GM10266 (cell line): Measurements from ENCODE around the gene C4orf51.

Source experiments
- DNase-seq: peaks from one replicate; pipeline ENCODE4 v3.0.0; 2012; ENCODE audit errors: extremely low spot score
- TF ChIP-seq, protein P1 (sequence below): IDR thresholded peaks from 2 replicates; pipeline ENCODE4 v1.5.1; 2012; ENCODE audit warnings: mild to moderate bottlenecking, low read depth; ENCODE audit not compliant: control insufficient read depth, insufficient read depth; ENCODE audit errors: missing control alignments

Gene C4orf51

DNA sequence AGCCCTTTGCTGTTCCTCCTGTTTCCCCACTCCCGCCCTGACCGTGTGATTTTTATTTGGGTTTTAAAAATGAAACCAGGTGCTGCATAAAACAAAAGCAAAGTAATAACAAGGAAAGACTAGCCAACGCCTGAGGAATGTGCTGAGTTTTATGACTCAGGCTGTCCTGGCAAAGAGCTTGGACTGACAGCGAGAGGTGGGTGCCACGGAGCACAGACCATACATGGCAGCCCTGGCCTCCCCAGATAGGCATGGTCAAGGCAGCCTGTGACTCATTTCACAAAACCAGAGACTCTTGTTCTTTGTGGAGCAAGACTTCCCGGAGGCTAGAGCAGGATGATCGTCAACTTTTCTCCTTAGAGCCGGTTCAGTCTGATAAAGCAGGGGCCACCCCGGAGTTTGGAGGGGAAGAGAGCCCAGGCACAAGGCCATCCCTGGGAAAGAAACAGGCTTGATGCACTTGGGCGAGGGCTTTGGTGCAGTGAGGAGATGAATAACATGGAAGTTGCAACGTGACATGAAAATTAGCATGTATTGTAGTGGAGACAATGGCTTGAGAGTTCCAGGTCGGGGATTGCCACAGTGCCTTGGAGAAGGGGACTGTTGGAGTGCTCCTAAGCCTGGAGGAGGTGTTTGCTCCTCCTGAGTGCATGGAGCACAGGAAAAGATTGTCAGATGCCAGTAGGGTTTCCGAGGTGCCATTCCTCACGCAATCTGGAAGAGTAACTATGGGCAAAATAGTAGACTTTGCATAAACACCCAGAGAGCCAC lies 54.8 kb downstream of the C4orf51 start:
- TF ChIP-seq, protein P1, sequence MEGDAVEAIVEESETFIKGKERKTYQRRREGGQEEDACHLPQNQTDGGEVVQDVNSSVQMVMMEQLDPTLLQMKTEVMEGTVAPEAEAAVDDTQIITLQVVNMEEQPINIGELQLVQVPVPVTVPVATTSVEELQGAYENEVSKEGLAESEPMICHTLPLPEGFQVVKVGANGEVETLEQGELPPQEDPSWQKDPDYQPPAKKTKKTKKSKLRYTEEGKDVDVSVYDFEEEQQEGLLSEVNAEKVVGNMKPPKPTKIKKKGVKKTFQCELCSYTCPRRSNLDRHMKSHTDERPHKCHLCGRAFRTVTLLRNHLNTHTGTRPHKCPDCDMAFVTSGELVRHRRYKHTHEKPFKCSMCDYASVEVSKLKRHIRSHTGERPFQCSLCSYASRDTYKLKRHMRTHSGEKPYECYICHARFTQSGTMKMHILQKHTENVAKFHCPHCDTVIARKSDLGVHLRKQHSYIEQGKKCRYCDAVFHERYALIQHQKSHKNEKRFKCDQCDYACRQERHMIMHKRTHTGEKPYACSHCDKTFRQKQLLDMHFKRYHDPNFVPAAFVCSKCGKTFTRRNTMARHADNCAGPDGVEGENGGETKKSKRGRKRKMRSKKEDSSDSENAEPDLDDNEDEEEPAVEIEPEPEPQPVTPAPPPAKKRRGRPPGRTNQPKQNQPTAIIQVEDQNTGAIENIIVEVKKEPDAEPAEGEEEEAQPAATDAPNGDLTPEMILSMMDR, result no peak
- DNase-seq, result peak; percentile 35

DNA sequence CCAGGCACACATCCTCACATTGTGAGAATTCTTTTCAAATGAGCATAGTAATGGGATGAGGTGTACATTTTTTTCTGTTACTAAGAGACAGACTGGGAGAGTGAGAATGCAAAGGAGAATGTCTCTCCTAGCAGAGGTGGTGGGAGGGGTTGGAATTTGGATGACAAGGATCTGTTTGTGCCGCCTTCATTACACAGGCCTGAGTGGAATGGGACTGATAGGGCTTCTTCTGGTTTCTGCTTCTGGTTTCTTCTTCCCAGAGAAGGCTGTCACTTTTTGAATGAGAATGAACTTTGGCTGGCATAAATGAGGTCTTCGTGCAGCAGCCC lies 55.4 kb downstream of the C4orf51 start:
- TF ChIP-seq, protein P1, result no peak
- no peak for DNase-seq

DNA sequence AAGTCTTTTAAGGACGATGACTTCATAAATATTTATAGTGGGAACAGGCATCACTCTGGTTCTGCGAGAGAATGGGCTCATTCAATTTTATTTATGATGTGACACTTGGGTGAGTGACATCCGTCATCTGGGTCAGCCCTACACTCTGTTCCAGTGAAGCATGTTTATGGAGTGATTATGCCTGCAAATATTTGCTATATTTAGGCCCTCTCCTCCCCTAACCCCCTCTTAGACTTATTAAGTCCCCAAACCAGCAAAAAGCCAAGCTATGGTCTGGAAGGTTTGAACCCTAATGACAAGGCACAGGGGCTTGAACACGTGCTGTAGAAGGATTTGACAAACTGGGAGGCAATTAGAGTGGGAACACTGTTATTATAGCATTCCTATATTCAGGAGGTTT lies 55.9 kb downstream of the C4orf51 start:
- DNase-seq, result no peak
- TF ChIP-seq, protein P1, result no peak

DNA sequence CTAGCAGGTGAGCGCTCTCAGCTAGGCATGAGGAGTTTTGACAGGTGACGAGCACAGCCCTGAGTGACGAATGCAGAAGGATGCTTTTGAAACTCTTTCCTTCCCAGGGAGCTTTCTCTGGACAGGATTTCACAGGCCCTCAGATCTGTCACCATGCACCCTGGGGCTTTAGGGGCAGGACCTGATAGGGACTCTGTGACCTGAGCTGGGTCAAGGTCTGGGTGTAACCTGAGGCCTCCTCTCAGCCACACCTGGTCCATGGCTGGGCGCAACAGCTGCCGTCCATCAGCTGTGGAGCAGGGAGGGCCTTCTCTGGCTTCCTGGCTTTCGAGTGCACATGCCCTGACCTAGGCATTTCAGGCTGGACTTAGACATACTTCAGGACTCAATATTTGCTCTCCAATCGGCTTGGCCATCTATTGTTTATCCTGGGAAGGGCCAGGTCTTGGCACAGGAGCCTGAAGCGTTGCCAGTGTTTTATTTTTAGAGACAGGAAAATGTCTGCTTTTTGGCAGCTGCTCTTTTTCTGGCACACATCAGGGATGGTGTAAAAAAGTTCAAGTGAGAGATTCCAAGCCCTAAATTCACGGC lies 56.4 kb downstream of the C4orf51 start:
- TF ChIP-seq, protein P1, result no peak
- DNase-seq, result no peak

DNA sequence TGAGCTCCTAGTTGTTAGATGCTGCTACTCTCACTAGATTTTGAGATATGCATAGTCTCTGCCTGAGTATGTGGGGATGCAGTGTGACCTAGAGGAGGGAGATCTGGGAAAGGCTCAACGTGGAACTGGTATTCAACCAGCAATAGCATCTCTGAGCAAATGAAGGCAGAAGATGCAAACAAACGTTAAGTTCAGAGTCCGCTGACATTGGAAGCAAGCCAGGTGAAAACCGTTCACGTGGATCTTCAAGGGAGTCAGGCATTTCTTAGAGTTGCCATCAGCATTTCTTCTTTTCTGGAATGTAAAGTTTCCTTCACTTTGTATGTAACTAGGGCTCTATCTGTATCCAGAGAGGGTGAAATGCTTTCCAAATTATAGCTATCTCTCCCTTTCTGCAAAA lies 59.9 kb downstream of the C4orf51 start:
- TF ChIP-seq, protein P1, result no peak
- no peak for DNase-seq

DNA sequence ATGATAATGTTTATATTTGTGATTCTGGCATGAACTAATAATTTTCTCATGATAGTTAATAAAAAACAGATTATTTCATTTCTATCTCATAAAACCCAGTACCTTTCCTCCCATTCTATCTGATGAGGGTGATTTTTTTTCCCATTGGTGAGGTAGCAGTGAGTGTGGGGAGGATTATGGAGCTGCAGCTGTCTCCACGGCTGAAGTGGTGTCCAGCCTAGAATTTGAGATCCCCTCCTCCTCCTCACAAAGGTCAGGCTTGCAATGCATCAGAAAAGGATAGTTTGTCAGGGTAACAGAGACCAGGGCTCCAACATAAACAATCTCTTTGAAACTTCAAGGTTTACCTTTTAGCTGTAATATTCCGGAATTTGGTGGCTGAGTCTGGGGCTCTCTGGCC lies 60.9 kb downstream of the C4orf51 start:
- TF ChIP-seq, protein P1, result no peak
- no peak for DNase-seq

DNA sequence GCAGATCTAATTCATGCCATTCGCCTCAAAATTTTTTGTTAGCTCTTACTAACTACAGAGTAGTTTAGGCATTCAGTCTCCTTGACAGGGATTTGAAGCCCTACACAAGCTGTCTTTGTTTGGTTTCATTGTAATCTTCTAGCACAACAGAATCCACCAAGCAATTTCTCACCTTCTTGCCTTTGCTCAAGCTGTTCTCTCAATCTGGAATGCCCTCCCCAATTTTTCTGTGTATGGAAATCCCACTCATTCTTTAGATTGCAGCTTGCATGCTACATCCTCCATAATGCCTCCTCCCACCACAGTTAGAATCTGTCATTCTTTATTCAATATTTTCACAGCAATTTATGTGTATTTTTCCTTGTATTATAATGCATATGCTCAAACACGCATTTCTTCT lies 63.7 kb downstream of the C4orf51 start:
- DNase-seq, result no peak
- TF ChIP-seq, protein P1, result no peak
